GM18873 (cell line): ENCODE data around the gene CCDC146.

Experiments used
- ATAC-seq: cut with Tn5 transposase; IDR thresholded peaks from one replicate; pipeline ENCODE4 v1.9.1; 2021; ENCODE audit warnings: mild to moderate bottlenecking, moderate library complexity, moderate number of reproducible peaks; ENCODE audit not compliant: unreplicated experiment, low FRiP score

The CCDC146 gene

GRCh38 chr7:77276120-77276519, 153.7 kb downstream of the CCDC146 start:
- ATAC-seq: no peak

DNA sequence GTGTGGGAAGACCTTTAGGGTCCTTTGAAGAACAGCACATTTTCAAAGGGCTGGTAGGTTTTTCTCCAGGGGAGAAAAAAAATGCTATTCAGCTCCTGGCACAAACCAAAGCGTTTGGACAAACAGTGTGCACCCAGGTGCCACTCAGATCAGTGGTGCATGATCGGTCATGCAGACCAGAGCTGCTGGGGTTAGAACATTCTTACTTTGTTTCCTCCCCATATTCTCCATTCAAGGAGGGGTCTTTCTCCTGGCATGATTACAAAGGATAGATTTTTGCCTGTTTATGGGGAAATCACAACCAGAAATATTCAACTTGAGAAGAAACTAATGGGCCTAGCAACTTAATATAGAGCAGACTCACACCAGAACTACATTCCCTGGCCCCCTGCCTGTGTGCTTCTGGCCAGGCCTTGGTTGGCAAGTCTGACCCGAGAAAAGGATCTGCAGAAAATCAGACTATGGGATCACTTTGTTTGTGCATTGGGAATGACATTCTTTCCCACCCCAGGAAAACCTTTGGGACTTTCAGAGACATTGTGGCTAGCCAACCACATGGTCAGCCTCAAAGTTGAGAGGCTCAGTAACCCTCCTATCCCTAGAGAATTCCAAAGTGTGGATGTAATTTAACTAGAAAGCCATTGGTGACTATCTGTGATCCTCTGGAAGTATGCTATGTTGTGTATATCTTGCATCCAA, 159.5 kb downstream of the CCDC146 start:
- no peak for ATAC-seq

DNA sequence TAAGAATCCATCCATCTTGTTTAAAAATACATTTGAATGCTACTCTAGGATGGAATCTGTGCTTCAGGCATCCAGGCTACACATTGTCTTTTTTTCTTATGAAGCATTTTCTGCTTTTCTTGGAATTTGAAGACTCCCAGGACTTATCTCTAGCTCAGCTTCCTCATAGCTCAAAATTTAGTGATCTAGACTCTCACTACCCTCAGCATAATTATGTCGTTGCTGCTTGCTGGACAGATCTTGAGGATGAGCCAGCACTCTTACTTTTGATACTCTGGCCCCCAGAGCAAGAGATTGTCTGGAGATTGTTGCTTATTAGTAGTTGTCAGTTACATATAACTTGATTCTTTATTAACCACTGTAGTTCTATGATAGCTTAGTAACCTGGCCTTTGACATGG, 160.5 kb downstream of the CCDC146 start:
- ATAC-seq: no peak

DNA sequence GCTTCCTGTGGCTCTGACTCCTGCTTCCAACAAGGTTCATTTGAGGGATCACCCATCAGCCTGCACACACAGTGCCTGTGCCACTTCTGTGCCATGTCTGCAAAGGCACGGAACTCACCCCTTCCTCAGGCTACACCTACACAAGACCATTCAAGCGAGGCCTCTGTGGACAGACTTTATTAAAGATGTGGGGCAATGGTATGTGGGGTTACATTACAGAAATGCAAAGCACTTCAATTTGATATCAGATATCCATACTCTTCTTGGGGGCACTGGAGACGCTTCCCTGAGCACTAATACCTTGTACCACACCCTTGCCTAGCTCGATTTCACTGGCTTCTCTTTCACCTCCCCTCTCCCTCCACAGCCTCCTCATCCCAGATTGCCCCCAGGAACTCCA, 161.6 kb downstream of the CCDC146 start:
- ATAC-seq: no peak

DNA sequence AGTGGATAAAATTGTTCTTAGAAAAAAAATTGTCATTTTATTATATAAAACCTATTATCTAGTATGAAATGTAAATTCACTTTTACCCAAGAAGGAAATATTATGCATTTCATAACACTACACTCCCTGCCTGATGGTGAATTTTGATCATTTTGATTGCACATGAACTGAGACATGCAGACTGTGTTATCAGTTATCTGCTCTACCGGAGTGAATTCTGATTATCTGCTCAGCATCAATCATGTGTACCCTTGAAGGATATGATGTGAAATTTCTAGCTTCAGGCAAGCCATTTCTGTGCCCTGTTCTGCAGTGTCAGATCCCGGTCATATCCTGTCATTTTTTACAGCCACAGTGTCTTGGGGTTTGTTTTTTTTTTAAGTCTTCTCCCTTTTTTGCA, 162.2 kb downstream of the CCDC146 start:
- ATAC-seq: no peak

GRCh38 chr7:77288676-77289320, 166.4 kb downstream of the CCDC146 start:
- ATAC-seq: no peak

DNA sequence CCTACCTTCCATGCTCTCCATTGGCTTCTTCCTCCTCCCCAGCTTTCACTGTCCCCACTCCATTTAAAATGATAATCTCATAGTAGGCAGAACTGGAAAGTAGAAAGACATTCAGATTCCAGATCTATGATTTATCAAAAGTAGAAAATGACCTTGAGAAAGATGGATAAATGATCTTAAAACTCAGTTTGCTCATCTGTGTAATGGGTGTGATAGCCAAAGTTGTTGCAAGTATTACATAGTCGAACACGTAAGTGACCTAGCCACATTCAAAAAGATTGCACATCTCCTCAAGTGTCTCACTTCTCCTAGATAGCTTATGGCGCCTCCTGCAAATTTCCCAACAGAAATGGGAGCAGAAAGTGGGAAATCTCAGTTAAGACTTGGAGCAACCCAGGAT, 167.0 kb downstream of the CCDC146 start:
- no peak for ATAC-seq

DNA sequence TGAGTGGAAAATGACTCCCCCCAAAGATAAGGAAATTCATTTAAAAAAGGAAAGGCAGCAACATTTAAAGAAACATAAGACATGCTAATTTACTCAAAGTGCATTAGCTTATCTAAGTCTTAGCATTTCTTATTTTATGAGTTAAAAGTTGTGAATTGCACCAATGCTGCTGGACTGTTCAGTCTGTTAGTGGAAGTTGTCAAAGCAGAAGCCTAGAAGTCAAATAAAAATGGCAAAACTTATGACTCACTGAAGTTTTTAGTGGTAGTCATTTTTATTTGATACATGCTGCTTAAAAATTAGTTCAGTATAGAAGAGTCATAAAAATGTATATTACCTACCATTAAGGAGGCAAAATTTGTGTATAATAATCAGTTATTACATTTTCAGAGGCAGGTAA, 168.0 kb downstream of the CCDC146 start:
- no peak for ATAC-seq

DNA sequence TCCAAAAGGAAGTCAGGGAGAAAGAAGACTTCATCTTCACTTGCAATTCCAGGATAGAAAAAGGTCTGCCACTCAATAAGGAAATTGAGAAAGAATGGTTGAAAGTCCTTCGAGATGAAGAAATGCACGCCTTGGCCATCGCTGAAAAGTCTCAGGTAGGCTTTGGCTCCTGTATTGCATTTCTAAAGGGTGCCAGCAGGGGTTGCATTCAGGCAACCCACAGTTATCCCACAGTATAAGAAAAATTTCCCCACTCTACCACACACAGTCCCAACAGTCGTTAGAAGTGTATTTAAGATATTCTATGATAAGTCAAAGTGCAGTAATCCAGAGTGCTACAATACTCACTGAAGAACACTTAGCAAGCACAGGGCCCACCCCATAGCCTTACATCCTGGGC, 170.6 kb downstream of the CCDC146 start:
- no peak for ATAC-seq

DNA sequence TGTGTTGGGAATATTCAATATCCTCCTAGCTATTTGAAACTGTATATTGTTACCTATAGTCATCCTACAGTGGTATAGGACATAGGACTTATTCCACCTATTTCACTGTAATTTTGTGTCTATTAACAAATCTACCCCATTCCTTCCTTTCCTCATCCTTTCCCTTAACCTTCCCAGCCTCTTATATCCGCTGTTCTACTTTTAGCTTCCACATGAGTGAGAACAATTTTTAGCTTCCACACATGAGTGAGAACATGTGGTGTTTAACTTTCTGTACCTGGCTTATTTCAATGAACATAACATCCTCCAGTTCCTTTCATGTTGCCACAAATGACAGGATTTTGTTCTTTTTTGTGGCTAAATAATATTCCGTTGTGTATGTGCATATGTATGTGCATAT, 173.1 kb downstream of the CCDC146 start:
- no peak for ATAC-seq

- ATAC-seq: no peak
Measured at GRCh38 chr7:77306231-77307067, 184.0 kb downstream of the CCDC146 start.

DNA sequence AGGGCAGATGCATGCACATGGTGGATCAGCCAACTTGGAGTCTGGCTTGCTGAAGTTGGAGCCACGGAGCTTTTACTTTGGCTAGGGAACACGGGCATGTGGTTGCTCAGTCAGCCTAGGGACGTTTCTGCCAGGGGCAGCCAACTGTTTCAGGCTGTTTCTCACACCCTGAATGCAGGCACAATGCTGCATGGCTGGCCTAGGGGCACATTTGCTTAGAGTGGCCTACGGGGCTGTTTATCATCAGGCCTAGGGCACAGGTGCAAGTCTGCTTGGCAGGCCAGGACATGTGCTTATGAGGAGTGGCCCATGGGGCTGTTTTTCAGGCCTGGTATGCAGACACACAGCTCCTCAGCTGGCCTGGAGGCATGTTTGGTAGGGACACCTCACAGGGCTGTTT, 186.4 kb downstream of the CCDC146 start:
- no peak for ATAC-seq

DNA sequence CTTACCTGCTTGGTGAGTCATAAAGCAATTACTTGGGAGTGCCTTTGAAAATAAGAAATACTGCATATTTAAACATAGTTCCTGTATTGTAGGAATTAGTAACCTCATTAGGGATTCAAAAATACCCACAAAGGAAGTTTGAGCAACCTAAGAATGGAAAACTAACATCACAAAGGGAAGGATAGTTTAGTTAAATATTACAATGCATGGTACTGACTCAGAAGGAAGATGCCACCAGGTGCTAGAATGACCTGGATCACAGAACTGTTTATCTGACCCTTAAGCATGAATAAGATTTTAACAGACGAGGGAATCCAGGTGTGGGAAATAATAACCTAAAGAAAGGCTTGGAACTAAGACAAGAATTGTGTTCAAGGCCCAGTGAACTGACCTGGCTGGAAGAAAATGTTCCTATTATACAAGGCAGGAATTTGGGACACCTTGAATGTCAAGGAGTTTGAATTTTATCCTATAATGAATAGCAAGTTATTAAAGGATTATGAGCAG, 187.4 kb downstream of the CCDC146 start:
- no peak for ATAC-seq

DNA sequence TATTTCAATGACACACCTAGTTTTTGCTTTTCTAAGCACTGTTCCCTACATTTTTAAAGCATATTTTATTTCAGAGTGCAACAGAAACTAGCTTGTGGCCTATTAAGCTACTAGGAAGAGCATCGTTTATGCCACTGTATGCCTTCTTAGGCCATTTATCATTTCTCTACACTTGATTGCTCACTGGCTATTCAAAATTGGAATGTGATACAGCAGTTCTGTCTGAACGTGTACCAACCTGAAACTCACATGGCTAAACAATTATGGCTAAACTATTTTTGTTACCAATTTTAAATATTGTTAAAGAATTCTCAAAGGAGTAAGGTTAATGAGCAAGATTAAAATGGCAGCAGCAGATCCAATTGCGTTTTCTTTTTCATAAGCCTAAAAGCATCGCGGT, 188.6 kb downstream of the CCDC146 start:
- ATAC-seq: no peak

- no peak for ATAC-seq
Measured at GRCh38 chr7:77313085-77313484, 190.7 kb downstream of the CCDC146 start.

DNA sequence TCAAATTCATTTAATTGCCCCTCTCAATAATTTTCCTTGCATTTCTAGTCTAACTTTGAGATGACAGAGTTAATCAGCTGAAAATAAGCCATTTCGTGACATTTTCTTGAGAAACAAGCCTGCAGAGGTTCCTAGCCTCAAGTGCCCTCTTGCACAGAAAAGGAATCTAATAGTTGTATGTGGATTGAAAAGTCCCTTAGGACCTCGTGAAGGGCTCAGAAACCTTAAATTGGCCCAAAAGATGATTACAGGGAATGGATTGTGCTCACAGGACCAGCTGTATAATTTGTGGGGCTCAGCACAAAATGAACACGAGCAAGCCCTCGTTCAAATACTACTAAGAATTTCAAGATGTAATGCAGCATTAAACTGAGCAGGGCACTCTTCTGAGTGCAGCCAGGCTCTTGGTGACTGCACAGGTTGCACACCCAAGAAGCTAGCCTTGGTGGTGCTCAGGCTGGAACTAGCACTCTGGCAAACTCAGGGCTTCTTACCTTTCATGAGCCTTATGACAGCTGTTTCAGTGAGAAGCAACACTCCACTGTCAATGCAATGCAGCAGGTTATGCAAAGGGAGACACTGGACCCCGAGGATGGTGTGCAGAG, 191.6 kb downstream of the CCDC146 start:
- no peak for ATAC-seq

DNA sequence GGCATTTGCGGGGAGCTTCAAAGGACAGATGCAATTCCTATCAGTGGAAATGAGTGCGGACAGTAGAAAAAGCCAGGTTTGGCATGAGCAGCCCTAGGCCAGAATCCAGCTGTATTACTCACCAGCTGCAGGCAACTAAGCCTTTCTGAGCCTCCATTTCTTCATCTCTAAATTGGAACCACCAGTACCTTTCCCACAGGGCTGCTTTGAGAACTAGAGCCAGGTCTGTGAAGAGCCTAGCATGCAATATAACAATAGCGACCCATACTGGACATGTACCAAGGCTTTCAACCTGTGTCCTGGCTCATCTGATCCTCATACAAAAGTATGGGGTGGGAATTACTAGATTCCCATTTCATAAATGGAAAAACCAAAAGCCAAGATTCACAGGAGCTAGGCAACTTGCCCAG, 192.8 kb downstream of the CCDC146 start:
- ATAC-seq: no peak

- no peak for ATAC-seq
Measured at GRCh38 chr7:77316219-77316978, 194.0 kb downstream of the CCDC146 start.

DNA sequence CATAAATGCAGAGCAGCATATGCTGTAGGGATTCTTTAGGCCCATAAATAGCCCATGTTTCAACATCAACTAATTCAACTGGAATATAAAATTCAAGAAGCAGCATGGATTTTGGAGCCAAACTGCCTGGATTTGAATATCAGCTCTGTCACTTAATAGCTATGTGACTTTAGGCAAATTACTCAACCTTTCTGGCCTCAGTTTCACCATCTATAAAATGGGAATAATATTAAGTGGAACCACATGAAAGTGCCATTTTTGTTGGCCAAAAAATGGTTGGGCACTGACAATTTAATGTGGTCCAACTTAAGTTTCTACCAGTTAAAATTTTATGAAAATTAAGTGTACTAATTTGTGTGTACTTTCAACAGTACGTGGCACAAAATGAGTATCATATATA, 195.6 kb downstream of the CCDC146 start:
- ATAC-seq: no peak

DNA sequence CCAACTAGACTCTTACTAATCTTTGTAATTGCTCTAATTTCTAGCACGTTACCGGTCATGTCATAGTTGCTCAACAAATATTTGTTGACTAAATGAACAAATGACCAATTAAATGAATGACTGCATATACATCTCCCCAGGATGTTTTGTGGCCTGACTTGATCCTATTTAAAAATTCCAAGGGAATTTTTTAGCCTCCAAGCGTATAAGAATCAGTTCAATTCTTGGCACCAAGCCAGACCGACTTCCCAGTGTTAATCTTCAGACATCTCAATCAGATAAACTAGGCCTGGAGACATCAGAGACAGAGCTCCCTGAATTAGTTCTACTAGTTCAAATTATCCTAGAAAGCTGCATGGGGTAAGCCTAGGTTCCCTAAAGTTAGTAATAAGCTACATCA, 197.7 kb downstream of the CCDC146 start:
- no peak for ATAC-seq
